ENCODE data around the gene CACNA1D.
"Not testable (repeated sequence)": the region's sequence is repeated elsewhere in the genome, so short reads cannot be mapped to it uniquely, and the experiment has no call there.

The CACNA1D gene

GRCh38 chr3:53612508-53612907 is 118.1 kb downstream of the CACNA1D start:
- in situ Hi-C loops (cut with MboI; ENCODE audit: low sequenced_read_pairs), result no loop called here

GRCh38 chr3:53613125-53613524 is 118.7 kb downstream of the CACNA1D start:
- in situ Hi-C loops (cut with MboI; ENCODE audit: low sequenced_read_pairs), result no loop called here

- in situ Hi-C loops (cut with MboI; ENCODE audit: low sequenced_read_pairs), result no loop called here
These were observed 119.9 kb downstream of the CACNA1D start for GRCh38 chr3:53614307-53614706.

GRCh38 chr3:53616321-53616720 is 121.9 kb downstream of the CACNA1D start:
- in situ Hi-C loops (cut with MboI; ENCODE audit: low sequenced_read_pairs), result no loop called here

- in situ Hi-C loops (cut with MboI; ENCODE audit: low sequenced_read_pairs), result no loop called here
These were observed 122.8 kb downstream of the CACNA1D start for GRCh38 chr3:53616971-53617892.

GRCh38 chr3:53617893-53618523 is 123.6 kb downstream of the CACNA1D start:
- in situ Hi-C loops (cut with MboI; ENCODE audit: low sequenced_read_pairs), result no loop called here

- in situ Hi-C loops (cut with MboI; ENCODE audit: low sequenced_read_pairs), result no loop called here
These were observed 124.1 kb downstream of the CACNA1D start for GRCh38 chr3:53618524-53618906.

GRCh38 chr3:53618936-53619335 is 124.5 kb downstream of the CACNA1D start:
- in situ Hi-C loops (cut with MboI; ENCODE audit: low sequenced_read_pairs), result no loop called here

GRCh38 chr3:53624061-53624857 is 129.8 kb downstream of the CACNA1D start:
- in situ Hi-C loops (cut with MboI; ENCODE audit: low sequenced_read_pairs), result no loop called here

- in situ Hi-C loops (cut with MboI; ENCODE audit: low sequenced_read_pairs), result no loop called here
These were observed 132.5 kb downstream of the CACNA1D start for GRCh38 chr3:53626876-53627275.

GRCh38 chr3:53628536-53629401 is 134.4 kb downstream of the CACNA1D start:
- in situ Hi-C loops (cut with MboI; ENCODE audit: low sequenced_read_pairs), result no loop called here

GRCh38 chr3:53629402-53629723 is 135.0 kb downstream of the CACNA1D start:
- in situ Hi-C loops (cut with MboI; ENCODE audit: low sequenced_read_pairs), result no loop called here

GRCh38 chr3:53630547-53630946 is 136.1 kb downstream of the CACNA1D start:
- in situ Hi-C loops (cut with MboI; ENCODE audit: low sequenced_read_pairs), result no loop called here

- in situ Hi-C loops (cut with MboI; ENCODE audit: low sequenced_read_pairs), result no loop called here
These were observed 138.9 kb downstream of the CACNA1D start for GRCh38 chr3:53633197-53633787.

GRCh38 chr3:53635041-53635440 is 140.6 kb downstream of the CACNA1D start:
- in situ Hi-C loops (cut with MboI; ENCODE audit: low sequenced_read_pairs), result no loop called here

GRCh38 chr3:53638806-53639205 is 144.4 kb downstream of the CACNA1D start:
- in situ Hi-C loops (cut with MboI; ENCODE audit: low sequenced_read_pairs), result not testable (repeated sequence)

- in situ Hi-C loops (cut with MboI; ENCODE audit: low sequenced_read_pairs), result no loop called here
These were observed 147.0 kb downstream of the CACNA1D start for GRCh38 chr3:53641397-53641796.

GRCh38 chr3:53642211-53642610 is 147.8 kb downstream of the CACNA1D start:
- in situ Hi-C loops (cut with MboI; ENCODE audit: low sequenced_read_pairs), result no loop called here

- in situ Hi-C loops (cut with MboI; ENCODE audit: low sequenced_read_pairs), result no loop called here
These were observed 149.3 kb downstream of the CACNA1D start for GRCh38 chr3:53643757-53644156.

GRCh38 chr3:53645754-53646153 is 151.3 kb downstream of the CACNA1D start:
- in situ Hi-C loops (cut with MboI; ENCODE audit: low sequenced_read_pairs), result no loop called here
